SJSA1 (cell line): Measurements from ENCODE around the gene OR2B6. TPM values are rescaled to one million over a fixed set of nuclear protein-coding genes. Genes with fewer than 3 reads are reported as not detected.
"Not testable (repeated sequence)": the region's sequence is repeated elsewhere in the genome, so short reads cannot be mapped to it uniquely, and the experiment has no call there.

Source experiments
- DNase-seq, 2 experiments: peaks; one replicate each; pipeline ENCODE4 v3.0.0-alpha.2; 2015 to 2020; ENCODE audit warnings: low spot score in 2 of 2, low read depth in 1 of 2
- H3K27ac ChIP-seq: fragments of 250-450 bp; sonication (Bioruptor Pico); 2 replicates; pipeline ENCODE4 v1.5.1; 2020; ENCODE audit warnings: mild to moderate bottlenecking, moderate library complexity
- H3K27me3 ChIP-seq: fragments of 250-450 bp; sonication (Bioruptor Pico); replicated peaks from 2 replicates; pipeline ENCODE4 v1.5.1; 2020; ENCODE audit warnings: mild to moderate bottlenecking, moderate library complexity
- H3K36me3 ChIP-seq: fragments of 250-450 bp; sonication (Bioruptor Pico); 2 replicates; pipeline ENCODE4 v1.5.1; 2020; ENCODE audit warnings: mild to moderate bottlenecking
- H3K4me1 ChIP-seq: fragments of 250-450 bp; sonication (Bioruptor Pico); replicated peaks from 2 replicates; pipeline ENCODE4 v1.6.1; 2021; ENCODE audit warnings: mild to moderate bottlenecking
- H3K4me3 ChIP-seq: fragments of 250-450 bp; sonication (Bioruptor Pico); 2 replicates; pipeline ENCODE4 v1.5.1; 2020; ENCODE audit warnings: mild to moderate bottlenecking
- H3K9me3 ChIP-seq: fragments of 250-450 bp; sonication (Bioruptor Pico); replicated peaks from 2 replicates; pipeline ENCODE4 v1.5.1; 2020; ENCODE audit warnings: mild to moderate bottlenecking
- total RNA-seq: library from RNA; depleted of rRNA; stranded (reverse); fragments of >200 nt; shearing (Covaris generic); gene quantifications from 2 replicates; pipeline ENCODE4 v1.2.3, GENCODE V29; 2014; rRNA removed

The OR2B6 gene
- not detected in 2 replicates for total RNA-seq

DNA sequence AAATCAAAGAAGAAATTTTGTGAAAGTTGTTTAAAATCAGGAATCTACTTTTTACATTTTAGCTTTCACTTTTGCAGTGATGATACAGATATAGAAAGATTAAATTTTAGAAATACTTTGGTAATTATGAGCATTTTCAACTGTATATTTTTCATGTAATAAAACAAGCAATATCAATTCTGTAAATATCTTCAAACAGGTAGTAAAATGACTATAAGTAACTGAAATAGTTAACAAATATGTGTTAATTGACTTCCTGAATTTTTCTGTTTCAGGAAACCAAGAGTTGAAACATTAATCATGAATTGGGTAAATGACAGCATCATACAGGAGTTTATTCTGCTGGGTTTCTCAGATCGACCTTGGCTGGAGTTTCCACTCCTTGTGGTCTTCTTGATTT is at the start of gene OR2B6:
Gene OR2B6 (plus strand): TSS at position 301 of the 400 bp plus-strand sequence. CDS start 0 bp downstream, at position 301.
- H3K27ac ChIP-seq = no peak within 1 kb of the TSS
- no peak for DNase-seq
- no peak within 1 kb of the TSS for H3K4me3 ChIP-seq
- no peaks in the 10 kb centered on the region for H3K27me3 ChIP-seq
- H3K4me1 ChIP-seq = no peaks in the 10 kb centered on the region
- no peaks in the 10 kb centered on the region for H3K36me3 ChIP-seq
- H3K9me3 ChIP-seq = no peaks in the 10 kb centered on the region

DNA sequence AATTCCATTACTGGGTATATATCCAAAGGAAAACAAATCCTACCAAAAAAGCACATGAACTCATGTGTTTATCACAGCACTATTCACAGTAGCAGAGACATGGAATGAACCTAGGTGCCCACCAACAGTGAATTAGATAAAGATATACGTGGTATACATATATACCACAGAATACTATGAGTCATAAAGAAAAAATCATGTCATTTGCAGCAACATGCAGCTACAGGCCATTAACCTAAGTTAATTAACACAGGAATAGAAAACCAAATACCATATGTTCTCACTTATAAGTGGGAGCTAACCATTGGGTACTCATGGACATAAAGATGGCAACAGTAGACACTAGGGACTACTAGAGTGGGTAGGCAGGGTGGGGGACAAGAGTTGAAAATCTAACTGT is 49.0 kb upstream of the OR2B6 start:
- no peaks in the 10 kb centered on the region for H3K27me3 ChIP-seq
- H3K27ac ChIP-seq = no peak overlapping the region
- no peak overlapping the region for H3K4me3 ChIP-seq
- H3K4me1 ChIP-seq = no peaks in the 10 kb centered on the region
- H3K9me3 ChIP-seq = no peaks in the 10 kb centered on the region
- no peaks in the 10 kb centered on the region for H3K36me3 ChIP-seq
- no peak for DNase-seq

DNA sequence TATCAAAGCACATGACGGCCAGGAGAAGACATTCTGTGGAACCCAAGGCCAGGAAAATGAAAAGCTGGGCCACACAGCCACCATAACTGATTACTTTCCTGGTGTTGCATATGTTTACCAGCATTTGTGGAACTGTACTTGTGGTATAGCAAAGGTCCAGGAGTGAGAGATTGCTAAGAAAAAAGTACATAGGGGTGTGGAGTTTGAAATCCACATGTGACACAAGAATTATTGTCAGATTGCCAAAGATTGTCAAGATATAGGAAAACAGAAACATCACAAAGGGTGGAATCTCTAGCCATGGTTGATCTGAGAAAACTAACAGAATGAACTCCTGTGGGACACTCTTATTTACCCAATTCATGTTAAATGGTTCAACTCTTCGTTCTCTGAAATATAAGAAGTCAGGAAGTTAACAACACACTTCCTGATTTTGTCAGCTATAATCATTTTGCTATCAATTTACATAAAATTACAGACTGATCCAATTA is 45.0 kb upstream of the OR2B6 start, which contains the start of gene OR2B2:
Gene OR2B2 (minus strand): TSS at position 441 of the 491 bp plus-strand sequence. CDS start 77 bp downstream, at position 364.
- Histone ChIP-seq H3K27me3 (no peaks in the 10 kb centered on the region), H3K27ac (no peak within 1 kb of the TSS), H3K36me3 (no peaks in the 10 kb centered on the region), H3K9me3 (no peaks in the 10 kb centered on the region), H3K4me3 (no peak within 1 kb of the TSS), H3K4me1 (no peaks in the 10 kb centered on the region)
- DNase-seq = no peak

DNA sequence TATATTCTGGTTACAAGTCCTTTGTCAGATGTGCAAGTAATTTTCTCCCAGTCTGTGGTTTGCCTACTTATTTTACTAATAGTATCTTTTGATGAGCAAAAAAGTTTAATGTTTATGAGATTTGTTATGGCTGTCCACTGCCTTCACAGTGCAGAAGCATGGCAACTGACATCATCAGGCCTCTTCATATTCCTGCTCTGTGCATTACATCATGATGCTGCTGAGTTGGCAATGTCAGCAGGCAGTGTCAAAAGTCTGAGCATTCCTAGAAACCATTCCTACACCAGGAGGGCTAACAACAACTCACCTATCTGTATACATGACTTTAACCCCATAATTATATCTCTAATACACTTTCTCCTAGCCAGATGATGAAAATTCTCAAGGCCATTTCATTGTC is 34.1 kb upstream of the OR2B6 start:
- H3K4me1 ChIP-seq = no peaks in the 10 kb centered on the region
- no peaks in the 10 kb centered on the region for H3K27me3 ChIP-seq
- H3K36me3 ChIP-seq = no peaks in the 10 kb centered on the region
- no peaks in the 10 kb centered on the region for H3K9me3 ChIP-seq
- no peak overlapping the region for H3K27ac ChIP-seq
- H3K4me3 ChIP-seq = no peak overlapping the region
- no peak for DNase-seq

DNA sequence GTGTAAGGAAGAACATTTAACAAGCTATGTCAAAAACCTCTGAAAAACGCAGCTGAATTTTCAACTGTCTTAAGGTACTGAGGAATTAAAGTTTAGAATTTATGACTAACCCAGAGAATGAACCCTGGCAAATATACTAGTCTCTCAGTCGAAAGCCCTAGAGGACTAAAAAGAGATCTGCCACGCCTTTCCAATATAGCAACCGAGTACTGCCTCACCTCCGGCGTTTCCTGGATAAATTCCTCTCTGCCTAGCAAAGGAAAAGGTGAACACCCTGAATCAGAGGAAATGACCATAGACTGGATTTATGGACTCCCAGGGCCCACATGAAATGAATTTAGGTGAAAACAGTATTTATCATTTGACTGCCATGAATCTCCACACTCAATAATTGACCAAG is 32.9 kb upstream of the OR2B6 start:
- no peak for DNase-seq
- H3K9me3 ChIP-seq = no peaks in the 10 kb centered on the region
- no peaks in the 10 kb centered on the region for H3K27me3 ChIP-seq
- H3K4me1 ChIP-seq = no peaks in the 10 kb centered on the region
- H3K27ac ChIP-seq = no peak overlapping the region
- H3K4me3 ChIP-seq = no peak overlapping the region
- no peaks in the 10 kb centered on the region for H3K36me3 ChIP-seq

DNA sequence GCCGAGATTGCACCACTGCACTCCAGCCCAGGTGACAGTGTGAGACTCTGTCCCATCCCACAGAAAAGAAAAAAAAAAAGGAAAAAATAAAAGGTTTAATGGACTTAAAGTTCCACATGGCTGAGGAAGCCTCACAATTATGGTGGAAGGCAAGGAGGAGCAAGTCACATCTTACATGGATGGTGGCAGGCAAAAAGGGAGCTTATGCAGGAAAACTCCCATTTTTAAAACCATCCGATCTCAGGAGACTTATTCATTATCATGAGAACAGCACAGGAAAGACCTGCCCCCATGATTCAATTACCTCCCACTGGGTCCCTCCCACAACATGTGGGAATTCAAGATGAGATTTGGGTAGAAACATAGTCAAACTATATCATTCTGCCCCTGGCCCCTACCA is 29.0 kb upstream of the OR2B6 start:
- not testable (repeated sequence) for H3K4me3 ChIP-seq

DNA sequence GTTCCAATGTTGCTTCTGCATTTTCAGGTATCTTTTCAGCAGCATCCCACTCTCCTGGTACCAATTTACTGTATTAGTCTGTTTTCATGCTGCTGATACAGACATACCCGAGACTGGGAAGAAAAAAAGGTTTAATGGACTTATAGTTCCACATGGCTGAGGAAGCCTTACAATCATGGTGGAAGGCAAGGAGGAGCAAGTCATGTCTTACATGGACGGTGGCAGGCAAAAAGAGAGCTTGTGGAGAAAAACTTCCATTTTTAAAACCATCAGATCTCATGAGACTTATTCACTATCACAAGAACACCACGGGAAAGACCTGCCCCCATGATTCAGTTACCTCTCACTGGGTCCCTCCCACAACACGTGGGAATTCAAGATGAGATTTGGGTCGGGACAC is 27.1 kb upstream of the OR2B6 start:
- not testable (repeated sequence) for H3K4me1 ChIP-seq, H3K36me3 ChIP-seq, H3K27ac ChIP-seq, H3K27me3 ChIP-seq, DNase-seq, H3K4me3 ChIP-seq, H3K9me3 ChIP-seq

More for the DNA sequence above, 29.0 kb upstream of the OR2B6 start:
- H3K27me3 ChIP-seq, H3K36me3 ChIP-seq, DNase-seq, H3K4me1 ChIP-seq, H3K27ac ChIP-seq, H3K9me3 ChIP-seq: not testable (repeated sequence)

DNA sequence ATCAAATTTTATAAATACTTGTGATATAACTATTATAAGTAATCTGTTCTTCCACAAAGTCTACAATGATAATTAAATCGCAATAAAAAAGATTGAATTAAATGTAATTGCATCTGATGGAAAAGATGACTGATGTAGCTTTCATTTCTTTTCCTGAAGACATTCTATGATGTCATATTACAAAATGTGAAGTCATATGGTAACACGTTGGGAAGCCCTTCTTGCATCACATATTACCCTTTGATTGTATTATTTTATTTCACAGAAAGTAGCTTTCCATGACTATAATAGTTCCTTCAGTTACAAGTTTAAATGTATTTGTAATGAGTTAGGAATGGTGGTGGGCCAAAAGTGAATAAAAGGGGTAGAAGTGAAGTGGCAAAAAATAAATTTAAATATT is 25.8 kb upstream of the OR2B6 start:
- no peaks in the 10 kb centered on the region for H3K36me3 ChIP-seq
- H3K4me1 ChIP-seq = no peaks in the 10 kb centered on the region
- no peak for DNase-seq
- H3K4me3 ChIP-seq = no peak overlapping the region
- no peaks in the 10 kb centered on the region for H3K27me3 ChIP-seq
- no peak overlapping the region for H3K27ac ChIP-seq
- H3K9me3 ChIP-seq = no peaks in the 10 kb centered on the region

DNA sequence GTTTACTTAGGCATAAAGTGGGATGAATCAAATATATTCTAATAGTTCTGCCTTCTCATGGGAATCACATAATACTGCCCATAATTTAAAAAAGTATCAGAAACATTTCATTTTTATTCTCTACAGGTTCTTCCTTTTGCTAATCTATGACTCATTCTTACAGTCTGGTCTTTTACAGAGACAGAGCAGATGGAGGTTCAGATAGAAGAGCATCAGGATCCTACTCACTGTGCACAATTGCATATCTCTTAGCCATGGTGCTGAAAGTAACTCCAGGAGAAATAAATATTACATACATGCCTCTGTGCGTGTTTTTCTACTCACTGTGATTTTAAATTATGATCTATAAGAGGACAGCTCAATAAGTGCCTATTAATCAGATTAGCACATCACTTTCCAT is 16.3 kb upstream of the OR2B6 start:
- DNase-seq = no peak
- Histone ChIP-seq H3K27me3 (no peaks in the 10 kb centered on the region), H3K9me3 (no peaks in the 10 kb centered on the region), H3K27ac (no peak overlapping the region), H3K36me3 (no peaks in the 10 kb centered on the region), H3K4me1 (no peaks in the 10 kb centered on the region), H3K4me3 (no peak overlapping the region)

DNA sequence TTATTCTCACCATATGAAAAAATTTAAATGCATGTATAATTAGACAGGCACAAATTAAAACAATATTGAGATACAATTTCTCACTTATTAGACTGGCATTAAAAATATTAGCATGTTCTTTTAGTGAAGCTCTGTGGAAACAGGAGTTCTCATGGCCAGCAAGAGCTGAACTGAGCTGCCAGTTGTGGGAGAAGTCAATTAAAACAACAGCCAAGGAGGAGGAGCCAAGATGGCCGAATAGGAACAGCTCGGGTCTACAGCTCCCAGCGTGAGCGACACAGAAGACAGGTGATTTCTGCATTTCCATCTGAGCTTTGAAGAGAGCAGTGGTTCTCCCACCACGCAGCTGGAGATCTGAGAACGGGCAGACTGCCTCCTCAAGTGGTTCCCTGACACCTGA is 14.0 kb upstream of the OR2B6 start:
- H3K4me1 ChIP-seq, H3K9me3 ChIP-seq, H3K36me3 ChIP-seq, H3K27ac ChIP-seq, H3K27me3 ChIP-seq, H3K4me3 ChIP-seq, DNase-seq: not testable (repeated sequence)

DNA sequence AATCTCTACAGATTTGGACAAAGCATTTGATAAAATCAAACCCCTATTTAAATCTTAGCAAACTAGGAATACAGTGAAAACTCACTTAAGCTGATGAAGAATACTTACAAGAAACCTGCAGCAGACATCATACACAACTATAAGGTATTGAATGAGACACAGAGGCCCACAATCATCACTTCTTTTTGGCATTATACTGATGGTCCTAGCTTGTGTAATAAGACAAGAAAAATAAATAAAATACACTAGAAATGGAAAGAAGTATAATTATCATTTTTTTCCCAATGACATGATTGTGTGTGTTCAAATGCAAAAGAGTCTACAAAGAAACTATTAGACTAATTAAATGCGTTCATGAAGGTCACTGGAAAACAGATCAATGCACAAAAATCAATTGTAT is 8.8 kb upstream of the OR2B6 start:
- Histone ChIP-seq H3K36me3 (no peaks in the 10 kb centered on the region), H3K9me3 (no peaks in the 10 kb centered on the region), H3K27me3 (no peaks in the 10 kb centered on the region), H3K4me1 (no peaks in the 10 kb centered on the region), H3K4me3 (no peak overlapping the region), H3K27ac (no peak overlapping the region)
- DNase-seq = no peak

DNA sequence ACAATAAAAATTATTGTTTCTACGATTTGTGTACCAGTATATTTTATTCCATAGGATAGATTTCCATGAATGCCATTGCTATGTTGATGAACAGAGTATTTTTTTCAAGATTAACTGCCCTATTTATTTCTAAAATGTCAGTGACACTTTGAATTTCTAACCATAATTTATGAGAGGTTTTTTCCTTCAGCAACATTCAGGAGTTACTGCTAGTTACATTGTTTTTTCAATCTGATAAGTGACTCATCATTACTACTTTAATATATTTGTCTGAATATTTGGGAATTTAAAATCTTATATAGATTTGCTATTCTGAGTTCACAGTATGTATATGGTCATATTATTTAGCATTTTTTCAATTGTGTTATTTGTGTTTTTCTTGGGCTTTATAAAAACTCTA is 6.0 kb upstream of the OR2B6 start:
- Histone ChIP-seq H3K36me3 (no peaks in the 10 kb centered on the region), H3K4me3 (no peak overlapping the region), H3K9me3 (no peaks in the 10 kb centered on the region), H3K4me1 (no peaks in the 10 kb centered on the region), H3K27me3 (no peaks in the 10 kb centered on the region), H3K27ac (no peak overlapping the region)
- no peak for DNase-seq

DNA sequence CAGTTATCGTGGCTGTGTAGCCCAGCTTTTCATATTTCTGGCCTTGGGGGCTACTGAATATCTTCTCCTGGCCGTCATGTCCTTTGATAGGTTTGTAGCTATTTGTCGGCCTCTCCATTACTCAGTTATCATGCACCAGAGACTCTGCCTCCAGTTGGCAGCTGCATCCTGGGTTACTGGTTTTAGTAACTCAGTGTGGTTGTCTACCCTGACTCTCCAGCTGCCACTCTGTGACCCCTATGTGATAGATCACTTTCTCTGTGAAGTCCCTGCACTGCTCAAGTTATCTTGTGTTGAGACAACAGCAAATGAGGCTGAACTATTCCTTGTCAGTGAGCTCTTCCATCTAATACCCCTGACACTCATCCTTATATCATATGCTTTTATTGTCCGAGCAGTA is 475 bp downstream of the OR2B6 start:
- no peaks in the 10 kb centered on the region for H3K36me3 ChIP-seq
- H3K27ac ChIP-seq = no peak overlapping the region
- H3K9me3 ChIP-seq = no peaks in the 10 kb centered on the region
- no peak overlapping the region for H3K4me3 ChIP-seq
- DNase-seq = no peak
- no peaks in the 10 kb centered on the region for H3K27me3 ChIP-seq
- no peaks in the 10 kb centered on the region for H3K4me1 ChIP-seq

DNA sequence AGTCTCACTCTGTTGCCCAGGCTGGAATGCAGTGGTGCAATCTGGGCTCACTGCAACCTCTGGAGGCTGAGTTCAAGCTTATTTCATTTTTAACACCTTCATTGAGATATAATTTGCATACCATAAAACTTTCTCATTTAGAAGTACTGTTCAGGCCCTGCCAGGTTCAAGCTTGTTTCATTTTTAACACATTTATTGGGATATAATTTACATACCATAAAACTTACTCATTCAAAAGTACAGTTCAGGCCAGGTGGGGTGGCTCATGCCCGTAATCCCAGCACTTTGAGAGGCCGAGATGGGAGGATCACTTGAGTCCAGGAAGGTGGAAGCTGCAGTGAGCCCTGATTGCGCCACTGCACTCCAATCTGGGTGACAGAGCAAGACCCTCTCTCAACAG is 5.5 kb downstream of the OR2B6 start:
- Histone ChIP-seq H3K9me3 (no peaks in the 10 kb centered on the region; the same call in 1 of the 2 replicates), H3K27ac (no peak overlapping the region), H3K36me3 (no peaks in the 10 kb centered on the region), H3K27me3 (no peaks in the 10 kb centered on the region), H3K4me3 (no peak overlapping the region), H3K4me1 (no peaks in the 10 kb centered on the region)
- no peak for DNase-seq

DNA sequence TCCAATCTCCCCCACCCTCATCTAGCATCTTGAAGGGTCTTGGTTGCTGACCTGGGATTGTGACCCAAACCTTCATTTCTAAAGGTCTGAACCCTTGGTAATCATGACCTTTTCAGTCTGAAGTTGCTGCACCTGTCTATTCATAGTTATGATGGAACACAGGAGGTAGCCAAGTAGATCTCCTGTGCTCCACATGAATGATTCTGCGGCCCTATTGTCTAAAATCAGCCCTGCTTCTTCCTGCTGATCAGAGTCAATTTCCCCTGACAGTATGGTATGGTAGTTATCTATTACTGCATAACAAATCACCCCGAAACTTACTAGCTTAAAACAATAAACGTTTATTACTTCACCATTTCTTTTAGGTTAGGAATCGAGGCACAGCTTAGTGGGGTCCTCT is 9.0 kb downstream of the OR2B6 start:
- DNase-seq = no peak
- no peaks in the 10 kb centered on the region; the same call in 1 of the 2 replicates for H3K9me3 ChIP-seq
- H3K27me3 ChIP-seq = no peaks in the 10 kb centered on the region
- H3K4me1 ChIP-seq = no peaks in the 10 kb centered on the region
- H3K4me3 ChIP-seq = no peak overlapping the region
- H3K27ac ChIP-seq = no peak overlapping the region
- H3K36me3 ChIP-seq = no peaks in the 10 kb centered on the region
